Measurements from ENCODE around the gene TTC22.

- TF ChIP-seq CTCF (IDR thresholded peaks at IDR 0.05 in 2 of 3, conservative IDR thresholded peaks at IDR 0.05 in 1 of 3; ENCODE audit: borderline replicate concordance in 1 of 3, insufficient read depth in 1 of 3, low read depth in 2 of 3, low read length in 2 of 3) (no peak), POLR2AphosphoS5 (IDR thresholded peaks at IDR 0.05; ENCODE audit: low read depth, low read length) (no peak), JUND (IDR thresholded peaks at IDR 0.05) (no peak)
Observed at GRCh38 chr1:54788459-54788858, 12.7 kb downstream of the TTC22 start.
